GM12891 (cell line): ENCODE data around the gene SGSM1.

Source experiments
- DNase-seq: peaks from one replicate; pipeline ENCODE4 v3.0.0; 2011; ENCODE audit warnings: low spot score; ENCODE audit not compliant: insufficient read length
- FAIRE-seq: peaks from 2 replicates; lab custom pipeline; 2011; peaks lifted over from hg19 to GRCh38; lab: Jason Lieb, UNC
- PAX5 ChIP-seq: IDR thresholded peaks from 2 replicates; pipeline ENCODE4 v1.6.1; 2011; ENCODE audit warnings: low read length, moderate library complexity, mild to moderate bottlenecking; ENCODE audit not compliant: insufficient read depth, severe bottlenecking
- POLR2A ChIP-seq: IDR thresholded peaks from 2 replicates; pipeline ENCODE4 v1.6.1; 2011; ENCODE audit warnings: low read depth, low read length, control low read depth
- POLR2AphosphoS5 ChIP-seq: IDR thresholded peaks from 2 replicates; pipeline ENCODE4 v1.6.1; 2011; ENCODE audit warnings: low read depth, low read length, control low read depth
- POU2F2 ChIP-seq: IDR thresholded peaks from 2 replicates; pipeline ENCODE4 v1.6.1; 2011; ENCODE audit warnings: low read depth, mild to moderate bottlenecking, control low read depth, low read length, moderate library complexity
- SPI1 ChIP-seq: IDR thresholded peaks from 2 replicates; pipeline ENCODE4 v1.6.1; 2011; ENCODE audit warnings: low read depth, low read length, control low read depth
- TAF1 ChIP-seq: IDR thresholded peaks from 2 replicates; pipeline ENCODE4 v1.6.1; 2011; ENCODE audit warnings: low read depth, low read length, control low read depth

SGSM1 gene

DNA sequence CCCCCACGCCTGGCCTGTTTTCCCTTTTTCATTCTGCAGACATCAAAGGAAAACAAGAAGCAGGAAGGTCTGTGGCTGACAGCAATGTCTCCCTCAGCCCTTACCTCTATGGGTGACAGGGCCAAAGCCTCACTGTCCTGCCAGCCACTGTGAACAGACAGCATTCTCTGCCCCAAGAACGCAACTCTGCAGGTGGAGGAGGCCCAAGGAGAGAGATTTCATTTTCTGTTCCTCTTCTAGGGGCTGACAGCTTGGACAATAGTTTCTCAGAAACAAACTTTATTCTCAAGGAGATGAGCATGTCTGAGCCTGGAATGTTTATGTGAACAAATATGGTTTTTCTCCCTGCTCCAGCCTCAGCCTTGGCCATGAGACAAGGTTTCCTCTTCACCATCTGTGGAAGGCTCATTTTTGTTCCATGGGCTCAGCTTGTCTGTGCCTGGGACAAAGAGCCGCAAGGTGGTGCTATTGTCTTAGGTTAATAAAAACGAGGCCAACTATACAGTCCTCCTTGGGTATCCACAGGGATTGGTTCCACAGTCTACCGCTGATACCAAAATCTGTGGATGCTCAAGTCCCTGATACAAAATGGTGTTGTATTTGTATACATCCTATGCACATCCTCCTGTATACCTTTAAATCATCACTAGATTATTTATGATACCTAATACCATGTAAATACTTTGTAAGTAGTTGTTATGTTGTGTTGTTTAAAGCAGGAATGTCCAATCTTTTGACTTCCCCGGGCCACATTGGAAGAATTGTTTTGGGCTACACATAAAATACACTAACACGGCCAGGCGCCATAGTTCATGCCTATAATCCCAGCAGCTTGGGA is 37.3 kb upstream of the SGSM1 start:
- TF ChIP-seq SPI1 (peak; percentile 57), POLR2A (no peak), PAX5 (no peak), POLR2AphosphoS5 (no peak), POU2F2 (no peak)
- DNase-seq (no peak), FAIRE-seq (no peak)

DNA sequence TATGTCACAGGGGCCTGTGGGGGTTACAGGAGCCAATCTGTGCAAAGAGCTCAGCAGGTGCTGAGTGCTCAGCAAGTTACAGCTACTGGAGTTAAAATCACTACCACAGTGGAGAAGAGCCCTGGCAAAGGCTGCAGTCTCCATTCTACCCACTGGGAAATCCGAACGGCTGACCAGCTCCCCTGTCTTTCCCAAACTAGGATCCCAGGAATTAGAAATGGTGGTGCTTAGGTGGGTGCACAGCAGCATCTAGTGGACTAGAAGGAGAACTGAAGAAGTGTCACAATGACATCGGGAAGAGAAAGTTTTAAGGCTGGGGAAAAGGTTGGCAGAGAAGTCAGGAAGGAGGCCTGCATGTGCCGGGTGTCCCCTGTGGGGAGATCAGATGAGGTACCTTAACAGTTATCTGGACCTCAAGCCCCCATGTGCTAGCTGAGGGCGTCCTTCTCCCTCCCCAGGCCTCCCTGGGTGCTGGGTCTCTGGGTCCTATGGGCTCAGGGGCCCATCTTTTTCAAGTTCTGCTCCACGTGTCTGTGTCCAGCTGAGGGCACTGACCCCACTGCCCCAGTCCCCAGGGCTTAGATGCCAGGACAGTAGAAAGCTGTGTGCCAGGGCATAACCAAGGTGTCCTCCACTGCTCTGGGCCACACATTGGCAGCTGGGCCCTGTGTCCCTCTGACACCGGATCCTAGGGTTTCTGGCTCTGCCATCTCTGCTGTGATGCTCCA is 33.4 kb upstream of the SGSM1 start:
- FAIRE-seq (no peak), DNase-seq (no peak)
- TF ChIP-seq SPI1 (no peak), TAF1 (no peak), POLR2A (no peak), POLR2AphosphoS5 (no peak), POU2F2 (no peak), PAX5 (no peak)

DNA sequence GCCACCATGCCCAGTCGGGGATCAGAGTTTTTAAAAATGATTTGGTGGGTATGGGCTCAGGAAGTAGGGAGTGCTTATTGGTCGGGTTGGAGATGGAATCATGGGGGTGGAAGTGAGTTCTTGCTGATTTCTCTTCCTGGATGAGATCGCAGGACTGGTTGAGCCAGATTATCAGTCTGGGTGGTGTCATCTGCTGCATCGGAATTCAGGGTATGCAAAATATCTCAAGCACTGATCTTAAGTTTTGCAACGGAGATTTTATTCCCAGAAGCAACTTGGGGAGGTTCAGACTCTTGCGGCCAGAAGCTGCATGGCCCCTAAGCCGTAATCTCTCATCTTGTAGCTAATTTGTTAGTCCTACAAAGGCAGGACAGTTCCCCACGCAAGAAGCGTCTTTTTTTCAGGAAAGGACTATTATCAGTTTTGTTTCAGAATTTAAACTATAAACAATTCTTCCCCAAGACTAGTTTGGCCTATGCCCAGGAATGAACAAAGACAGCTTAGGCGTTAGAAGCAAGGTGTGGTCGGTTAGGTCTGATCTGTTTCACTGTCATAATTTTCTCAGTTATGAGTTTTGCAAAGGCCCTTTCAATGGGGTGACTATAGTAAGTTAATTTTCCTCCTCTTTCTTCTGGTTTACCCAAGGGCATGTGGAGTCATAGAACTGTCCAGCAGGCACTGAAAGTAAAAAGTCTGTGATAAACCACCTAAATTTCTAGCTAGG is 30.1 kb upstream of the SGSM1 start:
- DNase-seq = no peak
- no peak for FAIRE-seq
- no peak for TF ChIP-seq POLR2AphosphoS5
- no peak for TF ChIP-seq POLR2A
- no peak for TF ChIP-seq POU2F2
- TF ChIP-seq SPI1 = no peak
- no peak for TF ChIP-seq PAX5
- TF ChIP-seq TAF1 = no peak

DNA sequence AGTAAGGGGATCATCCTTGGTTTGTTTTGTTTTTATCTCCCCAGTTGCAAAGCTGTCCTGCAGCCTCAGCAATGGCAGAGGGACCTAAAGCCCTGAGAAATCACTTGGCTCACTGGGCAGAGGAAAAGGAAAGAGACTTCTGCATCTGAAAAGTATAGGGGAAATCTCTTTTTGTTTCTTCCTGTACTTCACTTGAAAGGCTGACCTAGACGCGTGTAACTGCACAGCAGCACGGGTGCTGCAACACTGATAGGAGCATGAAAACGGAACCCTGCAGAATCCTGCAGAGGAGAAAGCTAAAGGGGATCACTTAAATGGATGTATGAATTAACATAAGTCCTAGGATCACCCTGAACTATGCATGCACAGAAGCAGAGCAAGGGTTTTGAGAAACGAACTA is 29.5 kb upstream of the SGSM1 start:
- DNase-seq (no peak), FAIRE-seq (no peak)
- TF ChIP-seq SPI1 = no peak

DNA sequence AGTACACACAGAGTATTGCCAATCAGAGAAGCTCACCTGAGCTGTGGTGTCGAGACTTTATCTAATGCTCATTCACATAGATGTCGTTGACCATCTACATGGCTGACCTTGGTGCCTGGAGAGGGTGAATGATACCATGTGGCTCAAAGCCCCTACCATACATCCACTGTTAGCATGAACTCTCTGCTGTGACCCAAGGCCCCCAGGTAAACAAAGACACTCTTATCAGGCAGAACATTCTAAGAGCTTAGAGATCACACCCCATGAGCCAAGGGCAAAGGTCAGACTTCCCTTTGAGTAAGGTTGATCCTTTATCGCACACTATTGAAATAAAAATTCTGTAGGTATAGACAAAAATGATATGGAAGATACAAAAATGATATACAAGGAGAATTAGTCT is 16.5 kb upstream of the SGSM1 start:
- DNase-seq = no peak
- FAIRE-seq = no peak
- TF ChIP-seq POU2F2 = no peak
- no peak for TF ChIP-seq SPI1
- no peak for TF ChIP-seq PAX5
- no peak for TF ChIP-seq POLR2AphosphoS5
- TF ChIP-seq POLR2A = no peak
- no peak for TF ChIP-seq TAF1

DNA sequence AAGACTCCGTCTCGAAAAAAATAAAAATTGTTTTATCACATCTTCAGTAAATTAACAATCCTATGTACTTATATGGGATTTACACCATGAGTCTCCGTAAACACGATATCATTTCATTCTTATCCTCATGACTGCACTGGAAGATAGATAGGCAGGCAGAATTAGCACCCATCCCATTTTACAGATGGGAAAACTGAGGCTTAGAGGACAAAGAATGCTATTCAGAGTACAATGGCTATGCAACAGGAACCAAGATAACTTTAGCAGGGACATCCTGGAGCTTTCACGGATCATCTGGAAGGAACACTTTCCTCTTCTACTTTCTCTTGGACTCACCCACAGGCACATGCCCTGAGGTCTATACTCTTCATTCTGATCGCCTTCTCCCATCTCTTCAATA is 14.6 kb upstream of the SGSM1 start:
- DNase-seq = no peak
- TF ChIP-seq SPI1 (no peak), PAX5 (no peak), POU2F2 (no peak), POLR2A (no peak), POLR2AphosphoS5 (no peak), TAF1 (no peak)
- no peak for FAIRE-seq

DNA sequence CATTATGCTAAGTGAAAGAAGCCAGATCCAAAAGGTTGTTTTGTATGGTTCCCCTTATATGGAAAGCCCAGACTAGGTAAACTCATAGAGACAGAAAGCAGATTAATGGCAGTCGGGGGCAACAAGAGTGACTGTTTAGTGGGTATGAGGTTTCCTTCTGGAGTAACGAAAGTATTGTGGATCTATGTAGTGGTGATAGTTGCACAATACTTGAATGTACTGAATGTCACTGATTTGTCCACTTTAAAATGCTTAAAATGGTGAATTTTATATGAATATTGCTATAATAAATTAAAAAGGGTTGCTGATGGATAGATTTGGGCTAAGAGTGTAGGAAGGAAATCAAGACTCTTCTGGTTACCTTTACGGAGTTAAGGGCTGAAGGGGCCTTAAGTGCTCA is 10.0 kb upstream of the SGSM1 start:
- no peak for DNase-seq
- FAIRE-seq = no peak
- no peak for TF ChIP-seq POU2F2
- TF ChIP-seq POLR2A = no peak
- TF ChIP-seq POLR2AphosphoS5 = no peak
- no peak for TF ChIP-seq SPI1
- no peak for TF ChIP-seq PAX5
- no peak for TF ChIP-seq TAF1

DNA sequence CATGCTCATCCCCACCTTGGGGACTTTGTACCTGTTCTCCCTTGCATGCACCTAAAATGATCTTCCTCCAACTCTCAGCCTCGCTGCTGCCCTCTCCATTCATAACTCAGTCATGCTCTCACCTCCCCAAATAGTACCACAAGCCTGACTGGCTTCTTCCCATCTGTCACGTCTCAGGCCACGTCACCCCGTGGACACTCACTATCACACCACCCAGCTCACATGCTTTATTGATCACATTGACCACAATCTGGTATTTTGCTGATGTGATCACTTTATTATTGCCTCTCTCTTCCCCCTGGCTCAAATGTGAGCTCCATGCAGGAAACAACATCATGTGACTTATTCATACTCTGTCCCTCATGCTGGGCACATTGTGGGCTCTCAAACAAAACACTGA is 9.2 kb upstream of the SGSM1 start:
- FAIRE-seq (no peak), DNase-seq (no peak)
- TF ChIP-seq POLR2A (no peak), SPI1 (no peak), POLR2AphosphoS5 (no peak), TAF1 (no peak), PAX5 (no peak), POU2F2 (no peak)

DNA sequence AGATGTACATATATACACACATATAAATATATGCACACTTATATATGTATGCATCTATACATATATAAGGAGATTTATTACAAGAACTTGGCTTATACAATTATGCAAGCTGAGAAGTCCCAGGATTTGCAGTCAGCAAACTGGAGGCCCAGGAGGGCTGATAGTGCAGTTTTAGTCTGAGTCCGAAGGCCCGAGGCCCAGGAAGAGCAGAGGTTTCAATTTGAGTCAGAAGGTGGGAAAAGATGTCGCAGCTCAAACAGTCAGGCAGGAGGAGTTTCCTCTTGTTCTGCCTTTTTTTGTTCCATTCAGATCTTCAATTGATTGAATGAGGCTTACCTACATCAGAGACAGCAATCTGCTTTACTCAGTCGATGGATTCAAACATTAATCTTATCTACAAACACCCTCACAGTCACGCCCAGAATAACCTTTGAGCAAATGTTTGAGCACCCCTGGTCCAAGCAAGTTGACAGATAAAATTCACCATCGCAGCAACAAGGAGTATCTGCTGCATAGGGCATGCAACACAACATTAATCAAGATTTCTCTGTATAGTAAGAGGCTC is 4.0 kb upstream of the SGSM1 start:
- no peak for TF ChIP-seq PAX5
- DNase-seq (no peak), FAIRE-seq (peak; percentile 55)

DNA sequence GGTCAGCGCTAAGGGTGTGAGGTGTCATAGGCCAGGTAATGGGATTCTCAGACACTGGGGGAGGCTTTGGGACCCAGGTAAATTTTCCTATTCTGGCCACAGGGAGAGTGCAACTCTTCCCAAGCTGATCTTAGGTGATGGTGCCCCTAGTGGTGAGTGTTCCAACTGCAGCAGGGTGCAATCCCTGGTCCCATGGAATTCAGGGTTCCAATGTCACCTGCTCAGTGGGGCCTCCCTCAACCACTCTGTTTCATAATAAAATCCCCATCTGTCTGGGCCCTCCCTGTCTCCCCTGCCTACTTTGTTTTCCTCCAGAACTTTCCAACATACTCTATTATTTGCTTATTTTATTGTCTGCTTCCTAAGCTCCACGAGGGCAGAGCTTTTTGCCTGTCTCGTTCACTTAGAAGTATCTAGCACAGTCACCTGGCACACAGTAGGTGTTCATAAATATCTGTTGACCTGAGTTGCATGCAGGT is 2.9 kb upstream of the SGSM1 start:
- TF ChIP-seq POU2F2 (no peak), TAF1 (no peak), POLR2A (no peak), SPI1 (no peak), PAX5 (no peak), POLR2AphosphoS5 (no peak)
- FAIRE-seq (peak; percentile 52), DNase-seq (peak; percentile 41)
